Stomach (tissue), 9 donors: ENCODE measurements around the gene PWWP2B. TPM values are rescaled to one million over a fixed set of nuclear protein-coding genes. Genes with fewer than 3 reads are reported as not detected.

Experiments
- DNase-seq, 2 donors: peaks; one replicate each; pipeline versions ENCODE4 v3.0.0 to v3.0.0-alpha.2; 2013 to 2019
- H3K27ac ChIP-seq, 5 donors: fragments of 200-600 bp in 4 of 5; sonication (generic) in 4 of 5; one replicate each; pipeline ENCODE4 v1.5.1; 2013 to 2019; ENCODE audit warnings: mild to moderate bottlenecking in 1 of 5, moderate library complexity in 1 of 5
- H3K27me3 ChIP-seq, 3 donors: fragments of 200-600 bp; sonication (generic); one replicate each; pipeline ENCODE4 v1.5.1; 2017 to 2019; ENCODE audit warnings: mixed run types in 1 of 3
- H3K36me3 ChIP-seq, 4 donors: fragments of 200-600 bp; sonication (generic); 1 replicate in 3 of 4; 2 replicates in 1 of 4; pipeline ENCODE4 v1.5.1; 2016 to 2019
- H3K4me1 ChIP-seq, 4 donors: fragments of 200-600 bp; sonication (generic); one replicate each; pipeline ENCODE4 v1.5.1; 2016 to 2019
- H3K4me3 ChIP-seq, 4 donors: fragments of 200-600 bp; sonication (generic) in 3 of 4; one replicate each; pipeline ENCODE4 v1.5.1; 2016 to 2019; ENCODE audit warnings: mild to moderate bottlenecking in 1 of 4
- H3K9me3 ChIP-seq, 4 donors: fragments of 200-600 bp; sonication (generic); one replicate each; pipeline ENCODE4 v1.5.1; 2016 to 2019
- EP300 ChIP-seq: sonication (generic); formaldehyde crosslinking; IDR thresholded peaks from one replicate; pipeline ENCODE4 v1.6.1; 2017; ENCODE audit warnings: antibody characterized with exemption
- POLR2A ChIP-seq, 4 donors: fragments of 450-650 bp; IDR thresholded peaks; one replicate each; pipeline ENCODE4 v1.6.1; 2016; ENCODE audit warnings: antibody characterized with exemption in 4 of 4, control low read depth in 2 of 4, mild to moderate bottlenecking in 1 of 4, moderate library complexity in 1 of 4
- POLR2AphosphoS5 ChIP-seq, 3 donors: sonication (generic); formaldehyde crosslinking; IDR thresholded peaks; one replicate each; pipeline ENCODE4 v1.6.1; 2016; ENCODE audit warnings: antibody characterized with exemption in 3 of 3
- WGBS, 5 donors: extraction: QIAGEN DNeasy Blood & Tissue Kit in 3 of 5; methylation state at CpG; one replicate each; pipeline versions ENCODE4 v1.1.5 to v1.1.7; 2013 to 2018; 5-methylcytosine and 5-hydroxymethylcytosine counted together
- intact Hi-C: fragments of 100-400 bp; cut with DNase I; formaldehyde crosslinking; loops from one replicate; pipeline ENCODE4 v1.15.1; 2023; ENCODE audit warnings: low total_unique reads
- polyA plus RNA-seq, 3 donors: library from polyadenylated mRNA; stranded (reverse); fragments of 200-250 nt; gene quantifications; one replicate each; pipeline ENCODE4 v1.2.3, GENCODE V29; 2013
- total RNA-seq, 5 donors: library from RNA; depleted of rRNA; stranded (reverse); fragments of >200 nt; gene quantifications; one replicate each; pipeline versions ENCODE4 v1.1.0 to v1.2.3, GENCODE V29; 2014 to 2016
- TF ChIP-seq, protein P1 (sequence below), 7 experiments: fragments of 450-650 bp in 4 of 7; fragments of 200-600 bp in 3 of 7; sonication (generic) in 3 of 7; IDR thresholded peaks; one replicate each; pipeline ENCODE4 v1.5.1; 2016 to 2019; ENCODE audit warnings: antibody characterized with exemption in 7 of 7, control low read depth in 2 of 7, mild to moderate bottlenecking in 1 of 7
- donor health status: healthy with polysubstance abuse.
- donor health status: Bipolar disorder and iron deficiency.
- donor health status: healthy.

The PWWP2B gene
- total and polyA plus RNA-seq, 8 donors = 8.5 to 167 (median 22.8) TPM

DNA sequence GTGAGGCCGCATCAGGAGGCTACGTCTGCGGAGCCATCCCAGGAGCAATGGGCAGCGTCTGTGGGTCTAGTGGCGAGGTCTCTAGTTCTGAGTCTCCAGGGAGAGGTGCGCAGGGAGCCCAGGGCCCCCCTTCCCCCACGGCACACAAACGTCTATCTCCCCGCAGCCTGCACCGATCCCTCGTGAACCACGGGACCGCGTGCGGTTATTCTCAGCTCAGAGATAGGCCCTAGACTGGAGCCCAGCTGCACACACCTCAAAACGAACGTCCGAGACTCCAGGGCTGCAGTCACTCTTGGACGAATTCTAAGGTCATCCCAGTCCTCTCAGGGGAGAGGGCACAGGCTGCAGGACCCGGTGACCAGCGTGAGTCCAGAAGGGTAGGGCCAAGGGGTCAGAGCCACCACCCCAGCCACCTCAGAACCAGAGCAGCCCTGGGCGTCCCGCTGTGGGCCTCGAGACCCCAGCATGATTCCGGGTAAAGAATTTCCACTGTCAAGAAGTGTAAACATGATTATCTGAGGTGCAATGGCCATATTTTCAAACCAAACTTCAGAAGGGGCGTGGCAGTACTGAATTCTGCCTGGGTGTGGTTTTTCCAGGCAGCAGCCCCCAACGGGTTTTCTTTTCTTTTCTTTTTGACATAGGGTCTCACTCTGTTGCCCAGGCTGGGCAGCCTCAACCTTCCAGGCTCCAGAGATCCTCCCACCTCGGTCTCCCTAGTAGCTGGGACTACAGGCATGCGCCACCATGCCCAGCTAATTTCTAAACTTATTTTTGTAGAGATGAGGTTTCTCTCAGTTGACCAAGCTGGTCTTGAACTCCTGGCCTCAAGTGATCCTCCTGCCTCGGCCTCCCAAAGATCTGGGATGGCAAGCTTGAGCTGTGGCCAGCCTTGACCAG, 57.5 kb downstream of the PWWP2B start:
- no peak for DNase-seq
- Histone ChIP-seq H3K4me3 (no peak overlapping the region), H3K27ac (peak overlapping the region in 3 of 5 donors; percentile 20 to 72 (median 69)), H3K27me3 (peaks cover 0 to 10% (median 0%) of the 10 kb centered on the region in 3 donors), H3K4me1 (peaks cover 34 to 74% (median 59%) of the 10 kb centered on the region in 4 donors), H3K9me3 (no peaks in the 10 kb centered on the region), H3K36me3 (no peaks in the 10 kb centered on the region)
- TF ChIP-seq, protein P1, sequence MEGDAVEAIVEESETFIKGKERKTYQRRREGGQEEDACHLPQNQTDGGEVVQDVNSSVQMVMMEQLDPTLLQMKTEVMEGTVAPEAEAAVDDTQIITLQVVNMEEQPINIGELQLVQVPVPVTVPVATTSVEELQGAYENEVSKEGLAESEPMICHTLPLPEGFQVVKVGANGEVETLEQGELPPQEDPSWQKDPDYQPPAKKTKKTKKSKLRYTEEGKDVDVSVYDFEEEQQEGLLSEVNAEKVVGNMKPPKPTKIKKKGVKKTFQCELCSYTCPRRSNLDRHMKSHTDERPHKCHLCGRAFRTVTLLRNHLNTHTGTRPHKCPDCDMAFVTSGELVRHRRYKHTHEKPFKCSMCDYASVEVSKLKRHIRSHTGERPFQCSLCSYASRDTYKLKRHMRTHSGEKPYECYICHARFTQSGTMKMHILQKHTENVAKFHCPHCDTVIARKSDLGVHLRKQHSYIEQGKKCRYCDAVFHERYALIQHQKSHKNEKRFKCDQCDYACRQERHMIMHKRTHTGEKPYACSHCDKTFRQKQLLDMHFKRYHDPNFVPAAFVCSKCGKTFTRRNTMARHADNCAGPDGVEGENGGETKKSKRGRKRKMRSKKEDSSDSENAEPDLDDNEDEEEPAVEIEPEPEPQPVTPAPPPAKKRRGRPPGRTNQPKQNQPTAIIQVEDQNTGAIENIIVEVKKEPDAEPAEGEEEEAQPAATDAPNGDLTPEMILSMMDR (IDR thresholded peaks at IDR 0.05) = no peak
- TF ChIP-seq POLR2AphosphoS5 (IDR thresholded peaks at IDR 0.05) (no peak), POLR2A (IDR thresholded peaks at IDR 0.05) (no peak), EP300 (no peak)
- WGBS, 5 donors = 70 to 80% (median 75%) methylated on average over 30 of the region's 30 CpGs
- intact Hi-C loops = loop anchor here (5.0 to 10.0 kb wide), 3 partner anchors 62 to 230 kb away; no protein-coding TSS in a partner anchor

DNA sequence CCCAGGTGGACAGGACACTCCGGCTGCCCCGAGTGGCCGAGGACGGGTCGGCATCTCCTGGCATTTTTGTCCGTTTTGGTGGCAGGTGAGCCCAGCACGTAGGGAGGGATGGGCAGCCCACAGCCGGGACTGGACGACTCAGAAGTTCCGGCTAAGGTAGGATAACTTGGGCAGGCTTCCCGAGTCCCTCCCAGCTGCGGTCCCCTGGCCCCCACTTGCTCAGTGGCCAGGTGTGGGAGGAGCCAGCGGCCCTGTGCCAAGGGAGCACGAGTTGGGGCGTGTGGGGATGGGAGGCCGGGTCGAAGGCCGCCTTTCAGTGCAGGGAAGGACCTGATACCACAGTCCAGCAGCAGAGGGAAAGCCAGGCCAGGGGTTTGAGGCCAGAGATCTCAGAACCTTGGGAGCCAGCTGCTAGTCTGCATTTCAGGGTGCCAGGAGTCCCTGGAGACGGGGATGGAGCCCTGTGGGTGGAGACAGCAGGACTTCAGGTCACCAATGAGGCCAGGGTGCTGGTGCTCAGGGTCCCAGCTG, 58.5 kb downstream of the PWWP2B start:
- intact Hi-C loops = loop anchor here (5.0 to 10.0 kb wide), 2 partner anchors 182 to 231 kb away; no protein-coding TSS in a partner anchor
- peaks cover 44 to 79% (median 65%) of the 10 kb centered on the region in 4 donors for H3K4me1 ChIP-seq

DNA sequence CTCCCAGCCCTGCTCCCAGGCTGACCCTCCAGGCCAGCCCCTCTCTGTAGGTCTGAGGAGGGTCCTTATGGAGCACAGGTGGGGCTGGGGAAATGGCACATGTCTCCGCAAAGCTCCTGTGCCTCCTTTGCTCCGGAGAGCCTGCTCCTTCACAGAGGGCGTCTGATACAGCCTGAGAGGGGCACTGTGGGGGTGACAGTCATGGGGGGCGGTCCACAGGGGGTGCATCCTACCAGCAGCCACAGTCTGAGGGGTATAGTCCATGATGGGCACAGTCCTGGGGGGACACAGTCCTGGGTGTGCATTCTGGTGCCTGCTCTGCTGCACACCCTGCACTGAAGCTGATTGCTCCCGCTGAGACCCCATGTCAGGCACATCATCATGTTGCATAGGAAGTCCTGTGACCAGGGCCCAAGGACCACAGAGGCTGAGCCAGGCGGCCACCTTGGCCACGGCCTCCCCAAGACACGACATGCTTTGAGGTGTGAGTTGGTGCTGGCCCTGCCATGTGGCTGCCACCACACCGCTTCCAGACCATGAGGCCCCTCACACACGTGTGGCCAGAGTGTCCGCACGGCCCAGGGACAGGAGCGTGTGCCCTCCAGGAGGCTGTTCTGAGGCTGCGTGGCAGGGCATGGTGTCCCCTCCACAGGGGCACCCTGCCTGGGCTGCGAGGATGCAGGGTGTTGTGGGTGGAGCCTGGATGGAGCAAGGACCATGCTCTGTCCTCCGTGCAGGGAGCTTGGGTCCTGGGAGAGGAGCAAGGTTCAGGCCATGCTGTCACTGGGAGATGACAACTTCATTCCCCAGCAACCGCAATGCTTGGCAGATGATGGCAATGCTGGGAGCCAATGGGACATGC, 59.2 kb downstream of the PWWP2B start:
- Histone ChIP-seq H3K9me3 (no peaks in the 10 kb centered on the region), H3K27me3 (peaks cover 0 to 10% (median 0%) of the 10 kb centered on the region in 3 donors), H3K4me3 (no peak overlapping the region), H3K4me1 (peaks cover 46 to 82% (median 67%) of the 10 kb centered on the region in 4 donors), H3K36me3 (no peaks in the 10 kb centered on the region), H3K27ac (no peak overlapping the region)
- intact Hi-C loops = loop anchor here (5.0 to 10.0 kb wide), 2 partner anchors 181 to 231 kb away; no protein-coding TSS in a partner anchor
- no peak for DNase-seq
- no peak for TF ChIP-seq POLR2A (IDR thresholded peaks at IDR 0.05)
- no peak for TF ChIP-seq POLR2AphosphoS5 (IDR thresholded peaks at IDR 0.05)
- no peak for TF ChIP-seq EP300
- TF ChIP-seq, protein P1 (IDR thresholded peaks at IDR 0.05) = no peak
- WGBS, 5 donors = 87 to 91% (median 91%) methylated on average over 8 to 17 of the region's 17 CpGs

More for the DNA sequence above, 58.5 kb downstream of the PWWP2B start:
- no peak overlapping the region for H3K27ac ChIP-seq
- no peaks in the 10 kb centered on the region for H3K36me3 ChIP-seq
- no peak overlapping the region for H3K4me3 ChIP-seq
- peak in 1 of 2 donors; percentile 56 for DNase-seq
- no peak for TF ChIP-seq EP300
- no peak for TF ChIP-seq POLR2A (IDR thresholded peaks at IDR 0.05)
- TF ChIP-seq, protein P1 (IDR thresholded peaks at IDR 0.05) = no peak
- no peak for TF ChIP-seq POLR2AphosphoS5 (IDR thresholded peaks at IDR 0.05)
- WGBS, 5 donors = 44 to 74% (median 65%) methylated on average over 8 to 19 of the region's 19 CpGs
- H3K27me3 ChIP-seq = peaks cover 0 to 10% (median 0%) of the 10 kb centered on the region in 3 donors
- H3K9me3 ChIP-seq = no peaks in the 10 kb centered on the region
